Activated B cell treated with CpG ODN at 0.5 μM for 24 hours (primary cell): Measurements from ENCODE around the gene OSGEP. TPM values are rescaled to one million over a fixed set of nuclear protein-coding genes. Genes with fewer than 3 reads are reported as not detected.
A peak's percentile ranks its signal among the peaks of the same experiment; 100 is the strongest.

ENCODE experiments used
- ATAC-seq: fragments of 200-7000 bp; cut with Tn5 transposase; one replicate; pipeline ENCODE4 v1.10.0; 2021; ENCODE audit warnings: low read depth, mild to moderate bottlenecking, moderate library complexity
- CTCF ChIA-PET: fragments of 350-600 bp; sonication (Branson Sonifier 250); formaldehyde crosslinking; loops from one replicate; lab custom pipeline; 2021; ENCODE audit warnings: antibody characterized with exemption; lab: Charles Lee
- POLR2A ChIA-PET: fragments of 350-600 bp; sonication (Branson Sonifier 250); formaldehyde crosslinking; loops from one replicate; lab custom pipeline; 2021; ENCODE audit warnings: antibody characterized with exemption; lab: Charles Lee
- DNase-seq: peaks from one replicate; pipeline ENCODE4 v3.0.0; 2022
- H3K27ac Mint-ChIP-seq: one replicate; pipeline ENCODE4 v1.8.0; 2020; ENCODE audit warnings: mixed read lengths
- H3K27me3 Mint-ChIP-seq: one replicate; pipeline ENCODE4 v1.8.0; 2021; ENCODE audit warnings: mixed read lengths
- H3K36me3 Mint-ChIP-seq: one replicate; pipeline ENCODE4 v1.8.0; 2021; ENCODE audit warnings: low read depth, mixed read lengths
- H3K4me1 Mint-ChIP-seq: one replicate; pipeline ENCODE4 v1.8.0; 2021; ENCODE audit warnings: mixed read lengths
- H3K4me3 Mint-ChIP-seq: one replicate; pipeline ENCODE4 v1.8.0; 2020; ENCODE audit warnings: mild to moderate bottlenecking, mixed read lengths
- H3K9me3 Mint-ChIP-seq: one replicate; pipeline ENCODE4 v1.8.0; 2020; ENCODE audit warnings: mixed read lengths
- CTCF ChIP-seq: fragments of 200-600 bp; IDR thresholded peaks from one replicate; pipeline ENCODE4 v1.8.0; 2022; ENCODE audit warnings: antibody characterized with exemption, mild to moderate bottlenecking
- intact Hi-C: fragments of 100-400 bp; cut with micrococcal nuclease; formaldehyde crosslinking; loops from one replicate; pipeline ENCODE4 v1.15.1; 2024
- total RNA-seq: library from RNA; stranded (reverse); gene quantifications from 2 replicates; pipeline ENCODE4 v1.2.3, GENCODE V29; 2022

The OSGEP gene
- total RNA-seq, 1 donor from 2014 or later: 112 TPM

GRCh38 chr14:20428010-20428365 lies 26.6 kb downstream of the OSGEP start:
- TF ChIP-seq CTCF: no peak
- CTCF ChIA-PET: interaction anchor here (3.6 kb wide), 1 partner anchor 12 kb away, joined by 12 read pairs; no protein-coding TSS in a partner anchor
- H3K27me3 Mint-ChIP-seq: no peaks in the 10 kb centered on the region
- DNase-seq (no peak), ATAC-seq (no peak)
- H3K36me3 Mint-ChIP-seq: no peaks in the 10 kb centered on the region
- H3K4me1 Mint-ChIP-seq: peaks cover 57% of the 10 kb centered on the region
- POLR2A ChIA-PET: interaction anchor here (0.6 to 2.6 kb wide), 6 partner anchors 13 to 85 kb away, joined by 3 to 12 read pairs (median 10); partner anchors contain the start of genes APEX1, OSGEP, PARP2 and PIP4P1
- no peaks in the 10 kb centered on the region for H3K9me3 Mint-ChIP-seq
- H3K4me3 Mint-ChIP-seq: peak overlapping the region; percentile 73
- intact Hi-C loops: no loop called here
- H3K27ac Mint-ChIP-seq: peak overlapping the region; percentile 96

GRCh38 chr14:20427231-20428009 lies 27.2 kb downstream of the OSGEP start:
- DNase-seq: no peak
- Mint-ChIP-seq H3K27me3 (no peaks in the 10 kb centered on the region), H3K4me1 (peaks cover 57% of the 10 kb centered on the region), H3K27ac (peak overlapping the region; percentile 96), H3K36me3 (no peaks in the 10 kb centered on the region), H3K4me3 (peak overlapping the region; percentile 73), H3K9me3 (no peaks in the 10 kb centered on the region)
- ChIA-PET POLR2A (interaction anchor here (0.6 to 2.6 kb wide), 5 partner anchors 10 to 35 kb away, joined by 3 to 12 read pairs (median 5); partner anchors contain the start of genes APEX1, OSGEP and PIP4P1), CTCF (interaction anchor here (3.6 kb wide), 1 partner anchor 12 kb away, joined by 12 read pairs; no protein-coding TSS in a partner anchor)
- peak; percentile 75 for ATAC-seq
- intact Hi-C loops: loop anchor here (1.0 to 2.0 kb wide), 4 partner anchors 11 to 28 kb away; partner anchors contain the start of genes APEX1 and TEP1
- TF ChIP-seq CTCF: no peak

DNA sequence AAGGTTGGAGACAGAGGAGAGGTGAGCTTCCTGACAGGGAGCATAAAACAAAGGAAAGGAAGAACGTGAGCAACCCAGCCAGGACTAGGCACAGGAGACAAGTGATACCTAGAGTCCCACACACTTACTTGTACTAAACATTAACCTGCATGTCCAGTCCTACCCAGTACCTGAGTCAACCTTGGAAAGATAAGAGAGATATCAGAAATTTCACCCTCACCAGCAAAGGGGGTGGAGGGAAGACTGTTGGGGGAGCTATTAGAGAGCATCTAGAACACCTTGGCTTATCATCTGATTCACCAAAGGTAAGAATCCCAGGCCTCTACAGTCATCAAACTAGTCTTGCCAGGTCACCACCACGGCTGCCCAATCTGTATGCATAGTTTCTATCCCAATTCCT lies 29.8 kb downstream of the OSGEP start:
- Mint-ChIP-seq H3K27me3 (no peaks in the 10 kb centered on the region), H3K27ac (peak overlapping the region; percentile 64), H3K4me1 (peaks cover 44% of the 10 kb centered on the region), H3K4me3 (no peak overlapping the region), H3K36me3 (no peaks in the 10 kb centered on the region), H3K9me3 (no peaks in the 10 kb centered on the region)
- ATAC-seq (no peak), DNase-seq (no peak)
- no peak for TF ChIP-seq CTCF
- ChIA-PET POLR2A (interaction anchor here (0.8 to 2.9 kb wide), 5 partner anchors 9 to 45 kb away, joined by 4 to 11 read pairs (median 6); partner anchors contain the start of genes APEX1, OSGEP, PIP4P1 and TEP1), CTCF (interaction anchor here (3.3 kb wide), 1 partner anchor 10 kb away, joined by 27 read pairs; no protein-coding TSS in a partner anchor)
- intact Hi-C loops: no loop called here

GRCh38 chr14:20422886-20423285 lies 31.7 kb downstream of the OSGEP start:
- no peak for ATAC-seq

More at GRCh38 chr14:20422886-20423285, 31.7 kb downstream of the OSGEP start:
- ChIA-PET CTCF (interaction anchor here (0.7 to 1.1 kb wide), 2 partner anchors 8 to 10 kb away, joined by 3 read pairs; partner anchors contain the start of gene TEP1), POLR2A (interaction anchor here (0.6 to 1.3 kb wide), 3 partner anchors 10 to 39 kb away, joined by 3 to 4 read pairs (median 4); partner anchors contain the start of genes PIP4P1 and TEP1)
- Mint-ChIP-seq H3K36me3 (no peaks in the 10 kb centered on the region), H3K27me3 (no peaks in the 10 kb centered on the region), H3K9me3 (no peaks in the 10 kb centered on the region), H3K4me3 (no peak overlapping the region), H3K4me1 (peaks cover 28% of the 10 kb centered on the region), H3K27ac (no peak overlapping the region)
- TF ChIP-seq CTCF: no peak
- no peak for DNase-seq
- intact Hi-C loops: no loop called here
